ENCODE data around the gene STOX1. TPM values are rescaled to one million over a fixed set of nuclear protein-coding genes. Genes with fewer than 3 reads are reported as not detected.

STOX1 gene
- polyA plus RNA-seq, 1 donor (not counting 4 experiments of a cell fraction or from before 2014, with no cell fraction given), result 0.14 TPM

DNA sequence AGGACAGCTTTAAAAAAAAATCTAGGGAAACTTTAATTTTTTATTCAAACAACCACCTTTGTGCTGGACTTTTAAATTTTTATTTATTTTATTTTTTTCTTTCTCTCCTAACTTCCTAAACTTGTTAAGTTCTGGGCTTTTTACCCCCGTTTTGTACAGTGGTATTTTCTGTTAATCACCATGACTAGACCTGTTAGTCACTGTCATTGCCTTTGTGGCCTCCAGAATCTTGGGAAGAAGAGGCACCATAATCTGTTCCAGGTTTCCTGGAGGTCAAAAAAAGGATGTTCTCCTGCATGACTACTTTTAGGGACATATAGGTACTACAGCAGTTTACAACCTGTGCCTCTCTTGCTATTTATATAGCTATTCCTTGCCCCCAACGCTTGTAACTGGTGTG, 42.7 kb downstream of the STOX1 start:
- Histone ChIP-seq H3K9me1 (ENCODE audit: control insufficient read depth, extremely low read depth, insufficient read depth, low read length) (no peaks in the 10 kb centered on the region), H3K27ac (ENCODE audit: control insufficient read depth, insufficient read depth, low read length) (no peak overlapping the region), H3K4me2 (ENCODE audit: control insufficient read depth, extremely low read depth, insufficient read depth, low read depth, low read length) (no peak overlapping the region), H3K79me2 (ENCODE audit: control insufficient read depth, insufficient read depth, low read length) (no peaks in the 10 kb centered on the region), H4K20me1 (ENCODE audit: control insufficient read depth, extremely low read depth, insufficient read depth, low read length) (no peaks in the 10 kb centered on the region), H3K36me3 (ENCODE audit: control insufficient read depth in 2 of 2, extremely low read depth in 1 of 2, insufficient read depth in 2 of 2, low read length in 2 of 2) (no peaks in the 10 kb centered on the region), H3K4me3 (ENCODE audit: control insufficient read depth in 2 of 3, extremely low read depth in 1 of 3, insufficient read depth in 2 of 3, low read depth in 1 of 3, low read length in 3 of 3) (no peak overlapping the region), H3K9me3 (ENCODE audit: control insufficient read depth, low read depth, low read length) (no peaks in the 10 kb centered on the region), H3K9ac (ENCODE audit: control insufficient read depth, extremely low read depth, insufficient read depth, low read length) (no peak overlapping the region), H3K27me3 (ENCODE audit: control insufficient read depth, extremely low read depth, insufficient read depth, low read length) (peaks cover 4% of the 10 kb centered on the region), H3K4me1 (ENCODE audit: control insufficient read depth, extremely low read depth, insufficient read depth, low read length) (no peaks in the 10 kb centered on the region), H2AFZ (ENCODE audit: control insufficient read depth, low read length) (no peak overlapping the region)
- TF ChIP-seq EZH2 (IDR thresholded peaks at IDR 0.05; ENCODE audit: low read length) (no peak), CTCF (optimal IDR thresholded peaks at IDR 0.05 in 1 of 3, IDR thresholded peaks at IDR 0.05 in 1 of 3, conservative IDR thresholded peaks at IDR 0.05 in 1 of 3; ENCODE audit: extremely low read depth in 1 of 3, insufficient read depth in 2 of 3, low read length in 3 of 3) (no peak)
- FAIRE-seq, result no peak
- dilution Hi-C loops (cut with MboI; ENCODE audit: extremely low pct_ligation_motif_present, low sequenced_read_pairs), result no loop called here
- DNase-seq (ENCODE audit: low read depth, low spot score), result no peak

- Histone ChIP-seq H3K27me3 (ENCODE audit: control insufficient read depth, extremely low read depth, insufficient read depth, low read length) (peaks cover 4% of the 10 kb centered on the region), H3K4me3 (ENCODE audit: control insufficient read depth in 2 of 3, extremely low read depth in 1 of 3, insufficient read depth in 2 of 3, low read depth in 1 of 3, low read length in 3 of 3) (no peak overlapping the region), H3K9me3 (ENCODE audit: control insufficient read depth, low read depth, low read length) (no peaks in the 10 kb centered on the region), H3K9me1 (ENCODE audit: control insufficient read depth, extremely low read depth, insufficient read depth, low read length) (no peaks in the 10 kb centered on the region), H3K4me1 (ENCODE audit: control insufficient read depth, extremely low read depth, insufficient read depth, low read length) (no peaks in the 10 kb centered on the region), H2AFZ (ENCODE audit: control insufficient read depth, low read length) (no peak overlapping the region), H3K9ac (ENCODE audit: control insufficient read depth, extremely low read depth, insufficient read depth, low read length) (no peak overlapping the region), H4K20me1 (ENCODE audit: control insufficient read depth, extremely low read depth, insufficient read depth, low read length) (no peaks in the 10 kb centered on the region), H3K4me2 (ENCODE audit: control insufficient read depth, extremely low read depth, insufficient read depth, low read depth, low read length) (no peak overlapping the region), H3K79me2 (ENCODE audit: control insufficient read depth, insufficient read depth, low read length) (no peaks in the 10 kb centered on the region), H3K36me3 (ENCODE audit: control insufficient read depth in 2 of 2, extremely low read depth in 1 of 2, insufficient read depth in 2 of 2, low read length in 2 of 2) (no peaks in the 10 kb centered on the region), H3K27ac (ENCODE audit: control insufficient read depth, insufficient read depth, low read length) (no peak overlapping the region)
- dilution Hi-C loops (cut with MboI; ENCODE audit: extremely low pct_ligation_motif_present, low sequenced_read_pairs), result no loop called here
- FAIRE-seq (no peak), DNase-seq (ENCODE audit: low read depth, low spot score) (no peak)
- TF ChIP-seq CTCF (optimal IDR thresholded peaks at IDR 0.05 in 1 of 3, IDR thresholded peaks at IDR 0.05 in 1 of 3, conservative IDR thresholded peaks at IDR 0.05 in 1 of 3; ENCODE audit: extremely low read depth in 1 of 3, insufficient read depth in 2 of 3, low read length in 3 of 3) (no peak), EZH2 (IDR thresholded peaks at IDR 0.05; ENCODE audit: low read length) (no peak)
These were observed 43.3 kb downstream of the STOX1 start for GRCh38 chr10:68870545-68871104.

Data from keratinocyte (primary cell).